AML-193 (cell line): ENCODE results near the gene JAKMIP3.

Experiments used
- DNase-seq, 2 experiments: peaks; one replicate each; lab custom pipeline; 2025; lab: John Stamatoyannopoulos, UW

JAKMIP3 gene

GRCh38 chr10:132065491-132066105, at the start of gene JAKMIP3:
TSS of gene JAKMIP3 (plus strand) at chr10:132065946. CDS start at chr10:132104809, 38,863 bp downstream.
- DNase-seq, result no peak

GRCh38 chr10:132016514-132016913, 49.2 kb upstream of the JAKMIP3 start:
- DNase-seq, result no peak

- no peak for DNase-seq
Measured at GRCh38 chr10:132018446-132018845, 47.3 kb upstream of the JAKMIP3 start.

- no peak for DNase-seq
Measured at GRCh38 chr10:132019366-132019765, 46.4 kb upstream of the JAKMIP3 start.

GRCh38 chr10:132020456-132020855, 45.3 kb upstream of the JAKMIP3 start:
- DNase-seq, result no peak

- no peak for DNase-seq
Measured at GRCh38 chr10:132021046-132021445, 44.7 kb upstream of the JAKMIP3 start.

- no peak for DNase-seq
Measured at GRCh38 chr10:132021504-132022143, 44.1 kb upstream of the JAKMIP3 start.

- DNase-seq, result no peak
Measured at GRCh38 chr10:132022241-132022640, 43.5 kb upstream of the JAKMIP3 start.

- DNase-seq, result peak; percentile 41 to 54
Measured at GRCh38 chr10:132023092-132023811, 42.5 kb upstream of the JAKMIP3 start.

GRCh38 chr10:132027423-132027983, 38.2 kb upstream of the JAKMIP3 start:
- DNase-seq, result no peak

GRCh38 chr10:132028706-132029105, 37.0 kb upstream of the JAKMIP3 start:
- DNase-seq, result no peak

GRCh38 chr10:132030898-132031463, 34.8 kb upstream of the JAKMIP3 start:
- no peak for DNase-seq

GRCh38 chr10:132033632-132034031, 32.1 kb upstream of the JAKMIP3 start:
- no peak for DNase-seq

- DNase-seq, result no peak
Measured at GRCh38 chr10:132035476-132035875, 30.3 kb upstream of the JAKMIP3 start.

- DNase-seq, result no peak
Measured at GRCh38 chr10:132036153-132036886, 29.4 kb upstream of the JAKMIP3 start.

- no peak for DNase-seq
Measured at GRCh38 chr10:132036887-132037675, 28.7 kb upstream of the JAKMIP3 start.

- no peak for DNase-seq
Measured at GRCh38 chr10:132037676-132037975, 28.1 kb upstream of the JAKMIP3 start.

GRCh38 chr10:132039371-132039770, 26.4 kb upstream of the JAKMIP3 start:
- DNase-seq, result no peak

GRCh38 chr10:132040046-132040445, 25.7 kb upstream of the JAKMIP3 start:
- DNase-seq, result no peak

- no peak for DNase-seq
Measured at GRCh38 chr10:132041340-132041739, 24.4 kb upstream of the JAKMIP3 start.
